Heart left ventricle (tissue), 13 donors: ENCODE measurements around the gene TTLL13.

ENCODE experiments used
- CTCF ChIP-seq, 12 donors: fragments of 200-600 bp; sonication (generic) in 4 of 12; IDR thresholded peaks; one replicate each; pipeline versions ENCODE4 v1.5.0 to v1.8.0; 2018 to 2022; ENCODE audit warnings: antibody characterized with exemption in 12 of 12, mild to moderate bottlenecking in 5 of 12
- POLR2A ChIP-seq, 2 donors: fragments of 450-650 bp; IDR thresholded peaks; one replicate each; pipeline ENCODE4 v1.6.1; 2017; ENCODE audit warnings: antibody characterized with exemption in 2 of 2, mild to moderate bottlenecking in 2 of 2, moderate library complexity in 2 of 2
- donor health status: ischemic (EF 13 %, LVEDD 7.1; RV severe dilation, severe dysfunction).
- donor health status: DM: no; HTN: yes; CAD: no.
- donor health status: DM: no; HTN: no; CAD: no.
- donor health status: ischemic (EF 25% LVEDD 6.9; RV normal size, moderate dysfunction).
- donor health status: ischemic (EF 25% LVEDD 5.7; RV mildly dilated, moderate dysfunction).
- donor health status: ischemic (EF 35%, LVEDD 5.7; RV mildly dilated, moderate dysfunction).
- donor health status: nonischemic (EF 11% LVEDD 7.7; RV severe dilation, severe dysfunction).
- donor health status: DM: yes; HTN: yes; CAD: no.
- donor health status: PGD.
- donor health status: ischemic (EF 29% LVEDD 5.4; RV normal size, mild dysfunction).
- donor health status: nonischemic (EF 23%, LVEDD 6.1; RV moderate dilation, normal function).

- TF ChIP-seq POLR2A (IDR thresholded peaks at IDR 0.05) = no peak
- no peak for TF ChIP-seq CTCF (IDR thresholded peaks at IDR 0.05)
These were observed 560 bp upstream of the TTLL13 start for GRCh38 chr15:90248789-90249202.
